Measurements from ENCODE around the gene TMEM184B.
"Not testable (repeated sequence)": the region's sequence is repeated elsewhere in the genome, so short reads cannot be mapped to it uniquely, and the experiment has no call there.

The TMEM184B gene

GRCh38 chr22:38202437-38203089 lies 70.2 kb downstream of the TMEM184B start:
- peak; percentile 84 for DNase-seq

GRCh38 chr22:38201711-38202436 lies 70.9 kb downstream of the TMEM184B start, which contains the start of gene MAFF:
MAFF (plus strand) TSS chr22:38201994; CDS start chr22:38213854, 11,860 bp downstream.
- DNase-seq = peak; percentile 98

GRCh38 chr22:38201371-38201710 lies 71.5 kb downstream of the TMEM184B start:
- DNase-seq = no peak

- no peak for DNase-seq
Observed at GRCh38 chr22:38199826-38200559, 72.8 kb downstream of the TMEM184B start.

- DNase-seq = peak; percentile 36
Observed at GRCh38 chr22:38196791-38197419, 75.9 kb downstream of the TMEM184B start.

- no peak for DNase-seq
Observed at GRCh38 chr22:38193580-38193979, 79.2 kb downstream of the TMEM184B start.

- no peak for DNase-seq
Observed at GRCh38 chr22:38192475-38192863, 80.3 kb downstream of the TMEM184B start.

- no peak for DNase-seq
Observed at GRCh38 chr22:38191731-38192474, 80.9 kb downstream of the TMEM184B start.

- no peak for DNase-seq
Observed at GRCh38 chr22:38191055-38191454, 81.8 kb downstream of the TMEM184B start.

- DNase-seq = no peak
Observed at GRCh38 chr22:38190581-38190980, 82.2 kb downstream of the TMEM184B start.

GRCh38 chr22:38189104-38189503 lies 83.7 kb downstream of the TMEM184B start:
- no peak for DNase-seq

GRCh38 chr22:38187413-38188212 lies 85.2 kb downstream of the TMEM184B start:
- DNase-seq = no peak

GRCh38 chr22:38186429-38186828 lies 86.4 kb downstream of the TMEM184B start:
- DNase-seq = no peak

GRCh38 chr22:38184788-38185187 lies 88.0 kb downstream of the TMEM184B start:
- no peak for DNase-seq

GRCh38 chr22:38181453-38182200 lies 91.2 kb downstream of the TMEM184B start, which contains the start of gene PLA2G6:
PLA2G6 (minus strand) TSS chr22:38181830; CDS start chr22:38169426, 12,404 bp downstream.
- DNase-seq = peak; percentile 99

- DNase-seq = no peak
Observed at GRCh38 chr22:38180841-38181452, 91.9 kb downstream of the TMEM184B start.

GRCh38 chr22:38178605-38178937 lies 94.2 kb downstream of the TMEM184B start:
- not testable (repeated sequence) for DNase-seq

GRCh38 chr22:38177926-38178604 lies 94.7 kb downstream of the TMEM184B start:
- DNase-seq = peak; percentile 92

- DNase-seq = not testable (repeated sequence)
Observed at GRCh38 chr22:38177571-38177925, 95.3 kb downstream of the TMEM184B start.

- no peak for DNase-seq
Observed at GRCh38 chr22:38177044-38177443, 95.8 kb downstream of the TMEM184B start.
